Thyroid gland (tissue), 4 donors: Measurements from ENCODE around the gene DOCK9.

ENCODE experiments used
- CTCF ChIP-seq, 6 experiments: fragments of 200-600 bp in 3 of 6; fragments of 450-650 bp in 3 of 6; sonication (generic) in 3 of 6; IDR thresholded peaks; one replicate each; pipeline ENCODE4 v1.5.1; 2016 to 2019; ENCODE audit warnings: antibody characterized with exemption in 6 of 6, mild to moderate bottlenecking in 2 of 6, inconsistent platforms in 1 of 6, moderate library complexity in 1 of 6
- POLR2A ChIP-seq, 2 donors: fragments of 450-650 bp; IDR thresholded peaks; one replicate each; pipeline ENCODE4 v1.6.1; 2017; ENCODE audit warnings: antibody characterized with exemption in 2 of 2, mild to moderate bottlenecking in 2 of 2, moderate library complexity in 1 of 2

- TF ChIP-seq POLR2A (IDR thresholded peaks at IDR 0.05) (peak in 1 of 2 donors; percentile 50), CTCF (IDR thresholded peaks at IDR 0.05) (no peak)
Observed at GRCh38 chr13:98970330-98970729, 7.5 kb downstream of the DOCK9 start.
